Measurements from ENCODE around the gene TBCCD1.
"Not testable (repeated sequence)": the region's sequence is repeated elsewhere in the genome, so short reads cannot be mapped to it uniquely, and the experiment has no call there.

Gene TBCCD1

DNA sequence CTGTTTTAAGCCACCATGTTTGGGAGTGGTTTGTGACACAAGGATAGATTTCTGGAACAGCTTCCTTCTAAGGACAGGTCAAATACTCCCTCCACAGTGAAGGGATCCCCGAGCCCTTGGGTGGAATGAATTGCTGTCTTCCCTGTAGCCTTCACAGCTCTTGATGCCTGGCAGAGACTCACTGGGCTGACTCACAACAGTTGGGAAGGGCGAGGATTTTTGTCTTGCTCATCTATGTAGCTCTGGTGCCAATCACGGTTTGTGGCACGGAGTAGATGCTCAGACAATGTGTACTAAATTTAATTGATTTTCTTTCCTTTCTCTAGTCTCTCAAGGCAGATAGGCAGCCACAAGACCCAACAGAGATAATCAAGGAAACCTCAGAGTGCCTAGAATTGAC lies 49.9 kb downstream of the TBCCD1 start:
- DNase-seq (ENCODE audit: low read depth), result no peak

- no peak for DNase-seq (ENCODE audit: low read depth)
Observed at GRCh38 chr3:186516646-186517045, 50.5 kb downstream of the TBCCD1 start.

GRCh38 chr3:186515125-186515524 lies 52.0 kb downstream of the TBCCD1 start:
- DNase-seq (ENCODE audit: low read depth), result no peak

DNA sequence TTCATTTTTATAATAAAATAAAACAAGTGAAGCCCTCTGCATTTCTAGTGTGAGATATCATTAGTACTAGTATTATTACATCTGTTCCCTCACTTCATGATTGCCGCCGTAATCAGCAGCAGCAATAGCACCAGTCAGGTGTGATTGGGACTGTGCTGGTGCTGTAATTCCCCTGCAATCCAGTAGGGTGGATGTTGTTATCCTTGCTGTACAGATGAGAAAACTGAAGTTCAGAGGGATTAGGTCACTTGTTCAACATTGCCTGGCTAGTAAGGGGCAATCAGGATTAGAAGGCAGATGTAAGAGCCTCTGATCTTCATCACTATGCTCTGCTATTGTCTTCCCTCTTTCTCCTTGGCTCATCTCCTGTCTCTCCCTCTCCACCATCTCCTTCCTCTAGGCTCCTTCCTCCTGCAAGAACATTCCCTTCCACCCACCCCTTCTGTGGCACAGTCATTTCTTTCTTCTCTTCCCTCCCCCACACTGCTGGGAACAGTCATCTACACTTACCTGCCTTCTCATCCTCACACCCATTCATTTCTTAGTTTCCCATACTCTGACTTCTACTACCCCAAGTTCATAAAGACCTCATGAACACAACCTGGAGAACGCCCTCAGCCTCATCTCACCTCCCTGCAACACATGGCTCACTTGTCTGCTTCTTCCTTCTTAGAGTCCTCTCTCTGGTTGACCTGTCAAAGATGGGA lies 52.7 kb downstream of the TBCCD1 start:
- DNase-seq (ENCODE audit: low read depth), result no peak

DNA sequence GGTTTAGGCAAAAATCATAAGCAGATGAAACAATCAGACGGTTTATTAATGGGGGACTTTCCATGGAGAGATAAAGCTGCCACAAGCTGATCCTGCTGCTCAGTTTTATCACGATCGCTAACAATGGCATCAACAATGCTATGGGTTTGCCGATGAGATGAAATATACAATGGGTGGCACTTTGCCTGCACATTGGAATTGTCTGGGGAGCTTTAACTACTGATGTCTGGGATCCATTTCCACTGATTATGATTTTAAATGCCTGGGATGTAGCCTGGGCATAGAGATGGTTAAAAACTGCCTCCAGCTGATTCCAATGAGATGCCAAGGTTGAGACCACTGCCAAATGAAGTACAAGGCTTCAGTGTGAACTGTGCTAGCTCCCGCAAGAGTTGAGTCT lies 53.8 kb downstream of the TBCCD1 start:
- DNase-seq (ENCODE audit: low read depth), result no peak

GRCh38 chr3:186512570-186513302 lies 54.4 kb downstream of the TBCCD1 start:
- DNase-seq (ENCODE audit: low read depth), result no peak

DNA sequence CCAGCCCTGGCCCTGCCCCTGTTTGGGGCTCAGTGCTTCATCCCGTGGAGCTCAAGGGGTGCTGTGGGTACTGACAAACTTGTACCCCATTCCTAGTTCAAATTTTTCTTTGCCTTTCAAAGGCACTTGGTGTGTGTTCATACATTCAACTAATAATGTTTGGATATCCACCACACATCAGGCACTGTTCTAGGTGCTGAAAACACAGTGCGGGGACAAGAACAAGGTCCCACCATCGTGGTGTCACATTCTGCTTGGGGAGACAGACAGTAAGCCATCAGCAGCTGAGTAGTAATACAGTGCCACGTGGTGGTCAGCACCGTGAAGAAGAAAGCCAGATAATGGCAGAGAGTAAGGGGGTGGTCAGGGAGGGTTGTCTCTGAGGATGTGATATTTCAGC lies 55.4 kb downstream of the TBCCD1 start:
- no peak for DNase-seq (ENCODE audit: low read depth)

DNA sequence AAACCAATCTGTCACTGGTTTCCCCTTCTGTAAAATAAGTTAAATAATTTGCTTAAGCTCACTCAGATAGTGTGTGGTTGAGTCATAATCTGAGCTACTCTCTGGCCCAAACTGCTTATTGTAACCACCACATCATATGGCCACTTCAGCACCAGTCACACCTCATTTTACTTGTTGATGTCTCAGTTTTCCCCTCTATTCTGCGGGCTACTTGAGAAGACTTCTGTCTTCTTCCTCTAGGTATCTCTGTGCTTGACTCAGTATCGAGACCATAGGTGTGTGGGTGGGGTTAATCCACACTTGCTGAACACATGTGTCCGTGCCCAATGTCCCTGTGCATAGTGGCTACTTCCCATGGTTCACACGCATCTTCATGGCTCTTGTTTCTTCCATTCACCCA lies 55.9 kb downstream of the TBCCD1 start:
- DNase-seq (ENCODE audit: low read depth), result no peak

- no peak for DNase-seq (ENCODE audit: low read depth)
Observed at GRCh38 chr3:186510374-186511079, 56.6 kb downstream of the TBCCD1 start.

DNA sequence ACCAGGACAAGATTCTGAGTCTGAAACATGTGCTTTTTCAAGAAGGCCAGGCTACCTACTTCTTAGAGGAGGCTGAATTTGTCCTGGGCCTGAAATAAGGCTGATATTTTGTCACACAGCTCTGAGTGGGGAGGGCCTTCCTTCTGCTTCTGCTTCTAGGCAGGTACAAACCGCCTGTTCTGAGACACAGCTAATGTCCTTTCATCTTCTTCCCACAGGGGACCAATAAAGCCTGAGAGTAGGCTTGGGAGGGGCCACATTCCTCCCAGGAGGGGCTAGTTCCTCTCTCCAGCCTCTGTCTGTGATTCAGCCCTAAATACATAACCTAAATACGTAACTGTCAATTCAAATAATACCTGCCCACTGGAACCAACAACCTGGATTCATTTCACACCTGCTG lies 57.7 kb downstream of the TBCCD1 start:
- no peak for DNase-seq (ENCODE audit: low read depth)

GRCh38 chr3:186506857-186507256 lies 60.3 kb downstream of the TBCCD1 start:
- DNase-seq (ENCODE audit: low read depth), result no peak

DNA sequence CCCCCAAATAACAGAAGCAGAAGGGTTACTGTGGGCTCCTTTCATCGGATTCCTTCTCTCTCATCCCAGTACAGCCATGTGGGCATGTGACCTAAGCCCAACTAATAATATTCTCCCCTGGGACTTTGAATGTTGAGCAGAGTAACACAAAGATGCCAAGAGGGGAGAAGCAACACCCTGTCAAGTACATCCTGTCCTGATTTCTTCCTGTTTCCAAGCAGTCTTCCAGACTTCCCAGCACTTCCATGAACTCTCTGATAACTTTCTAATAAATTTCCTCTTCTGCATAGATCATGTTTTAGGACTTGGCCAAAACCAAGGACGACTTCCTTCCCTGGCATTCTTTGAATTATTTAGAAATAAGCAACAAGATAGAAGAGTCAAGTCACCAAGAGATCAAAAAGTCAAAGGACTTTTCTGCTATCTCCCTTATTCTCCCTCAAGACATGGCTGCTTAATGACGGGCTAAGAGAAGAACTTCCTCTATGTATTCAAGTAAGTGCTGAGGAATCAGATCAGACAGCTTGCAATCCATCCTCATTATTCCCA lies 60.9 kb downstream of the TBCCD1 start:
- no peak for DNase-seq (ENCODE audit: low read depth)

- no peak for DNase-seq (ENCODE audit: low read depth)
Observed at GRCh38 chr3:186502966-186503712, 64.0 kb downstream of the TBCCD1 start.

GRCh38 chr3:186502138-186502948 lies 64.8 kb downstream of the TBCCD1 start:
- DNase-seq (ENCODE audit: low read depth), result no peak

- DNase-seq (ENCODE audit: low read depth), result not testable (repeated sequence)
Observed at GRCh38 chr3:186499949-186500348, 67.2 kb downstream of the TBCCD1 start.

DNA sequence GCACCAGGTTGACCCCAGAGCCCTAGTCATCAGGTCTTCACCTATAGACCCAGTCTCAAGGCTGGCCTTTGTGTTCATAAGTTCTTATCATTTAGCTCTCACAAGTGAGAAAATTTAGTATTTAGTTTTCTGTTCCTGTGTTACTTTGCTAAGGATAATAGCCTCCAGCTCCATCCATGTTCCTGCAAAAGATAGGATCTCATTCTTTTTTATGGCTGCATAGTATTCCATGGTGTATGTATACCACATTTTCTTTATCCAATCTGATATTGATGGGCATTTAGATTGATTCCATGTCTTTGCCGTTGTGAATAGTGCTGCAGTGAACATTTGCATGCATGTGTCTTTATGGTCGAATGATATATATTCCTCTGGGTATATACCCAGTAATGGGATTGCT lies 69.1 kb downstream of the TBCCD1 start:
- not testable (repeated sequence) for DNase-seq (ENCODE audit: low read depth)

GRCh38 chr3:186497608-186498007 lies 69.5 kb downstream of the TBCCD1 start:
- DNase-seq (ENCODE audit: low read depth), result no peak

GRCh38 chr3:186496635-186497034 lies 70.5 kb downstream of the TBCCD1 start:
- DNase-seq (ENCODE audit: low read depth), result no peak
